GM12878 (cell line): Measurements from ENCODE around the gene PIEZO2.

Source experiments
- BHLHE40 ChIP-seq, 2 experiments: fragments of 450-650 bp in 1 of 2; IDR thresholded peaks; 2 replicates each; pipeline ENCODE4 v1.6.1; 2011 to 2017; ENCODE audit warnings: low read depth in 2 of 2, borderline replicate concordance in 1 of 2, improper control_type of control experiment in 1 of 2, low read length in 1 of 2, mild to moderate bottlenecking in 1 of 2
- EP300 ChIP-seq, 2 experiments: fragments of 150-350 bp in 1 of 2; IDR thresholded peaks; 2 replicates each; pipeline ENCODE4 v1.6.1; 2011 to 2012; ENCODE audit warnings: low read depth in 2 of 2, low read length in 2 of 2, borderline replicate concordance in 1 of 2, improper control_type of control experiment in 1 of 2, inconsistent platforms in 1 of 2; ENCODE audit not compliant: control insufficient read depth in 1 of 2
- EZH2 ChIP-seq: IDR thresholded peaks from 2 replicates; pipeline ENCODE4 v1.6.1; 2012; ENCODE audit warnings: low read depth, mild to moderate bottlenecking, control low read depth, inconsistent platforms, low read length, borderline replicate concordance; ENCODE audit not compliant: control insufficient read depth
- FOS ChIP-seq: IDR thresholded peaks from 3 replicates; pipeline ENCODE4 v1.6.1; 2011; ENCODE audit warnings: borderline replicate concordance; ENCODE audit not compliant: insufficient read length; ENCODE audit errors: extremely low read depth
- NR2C2 ChIP-seq: IDR thresholded peaks from 2 replicates; pipeline ENCODE4 v1.6.1; 2011; ENCODE audit warnings: borderline replicate concordance, low read depth; ENCODE audit not compliant: control insufficient read depth, insufficient read length
- POLR2A ChIP-seq: IDR thresholded peaks from 2 replicates; pipeline ENCODE4 v1.6.1; 2011; ENCODE audit warnings: low read depth, mild to moderate bottlenecking, low read length
- POLR2AphosphoS5 ChIP-seq: IDR thresholded peaks from 2 replicates; pipeline ENCODE4 v1.6.1; 2011; ENCODE audit warnings: mild to moderate bottlenecking, low read length, inconsistent platforms
- SREBF2 ChIP-seq: IDR thresholded peaks from 2 replicates; pipeline ENCODE4 v1.6.1; 2012; ENCODE audit warnings: mild to moderate bottlenecking, low read length
- SUZ12 ChIP-seq: fragments of 200-600 bp; sonication (generic); IDR thresholded peaks from one replicate; pipeline ENCODE4 v1.6.1; 2018; ENCODE audit warnings: antibody characterized with exemption, mild to moderate bottlenecking; ENCODE audit not compliant: unreplicated experiment
- TF ChIP-seq, protein P1 (sequence below): fragments of 450-650 bp; IDR thresholded peaks from 2 replicates; pipeline ENCODE4 v1.6.1; 2016; ENCODE audit warnings: mild to moderate bottlenecking, moderate library complexity, borderline replicate concordance
- TF ChIP-seq, protein P2 (sequence below), 3 experiments: IDR thresholded peaks in 2 of 3; conservative IDR thresholded peaks in 1 of 3; 2 replicates each; pipeline ENCODE4 v1.5.1; 2011; ENCODE audit warnings: low read depth in 3 of 3, low read length in 3 of 3, mild to moderate bottlenecking in 3 of 3, control low read depth in 2 of 3, moderate library complexity in 2 of 3, inconsistent platforms in 1 of 3, mixed read lengths in 1 of 3; ENCODE audit not compliant: control insufficient read depth in 2 of 3, insufficient read depth in 1 of 3; ENCODE audit errors: extremely low read depth in 1 of 3

DNA sequence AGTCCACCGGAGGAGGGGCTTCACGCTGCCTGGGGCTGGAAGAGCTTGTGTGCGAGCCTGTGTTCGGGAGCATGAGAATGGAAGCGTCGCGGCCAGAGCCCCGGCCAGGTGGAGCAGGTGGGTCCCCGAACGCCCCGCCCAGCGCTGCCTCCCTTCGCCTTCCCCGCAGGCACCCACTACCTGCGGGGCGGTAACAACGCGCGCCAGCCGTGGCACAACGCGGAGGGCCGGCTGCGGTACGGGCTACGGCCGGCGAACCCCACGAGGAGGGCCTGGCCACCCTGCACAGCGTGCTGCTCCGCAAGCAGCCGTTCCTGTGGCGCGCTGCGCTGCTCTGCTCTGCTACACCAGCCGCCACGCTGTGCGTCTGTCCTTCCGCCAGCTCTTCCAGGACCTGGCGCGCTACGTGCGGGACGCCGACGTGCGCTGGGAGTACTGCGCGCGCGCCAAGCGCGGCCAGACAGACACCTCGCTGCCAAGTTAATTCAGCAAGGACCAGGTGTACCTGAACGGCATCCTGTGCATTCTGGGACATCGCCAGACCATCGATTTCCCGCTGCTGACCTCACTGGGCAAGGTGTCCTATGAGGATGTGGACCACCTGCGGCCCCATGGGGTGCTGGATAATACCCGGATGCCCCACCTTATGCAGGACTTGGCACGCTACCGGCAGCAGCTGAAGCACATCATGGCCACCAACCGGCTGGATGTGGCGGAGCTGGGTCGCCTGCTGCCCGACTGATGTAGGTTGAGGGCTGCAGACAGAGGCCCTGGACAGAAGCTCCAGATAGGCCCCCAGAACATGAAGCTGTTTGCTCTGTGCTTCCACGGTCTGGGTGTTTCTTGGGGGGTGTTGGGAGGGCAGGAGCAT is 422.9 kb downstream of the PIEZO2 start:
- TF ChIP-seq SUZ12 (no peak), BHLHE40 (IDR thresholded peaks at IDR 0.05; ENCODE audit: borderline replicate concordance in 1 of 2, low read depth in 2 of 2, low read length in 1 of 2) (no peak), EZH2 (no peak), NR2C2 (no peak), POLR2AphosphoS5 (no peak), SREBF2 (no peak), POLR2A (peak; percentile 44; the same call in 1 of the 2 replicates), FOS (no peak), EP300 (IDR thresholded peaks at IDR 0.05; ENCODE audit: borderline replicate concordance in 1 of 2, control insufficient read depth in 1 of 2, low read depth in 2 of 2, low read length in 2 of 2) (no peak)
- TF ChIP-seq, protein P1, sequence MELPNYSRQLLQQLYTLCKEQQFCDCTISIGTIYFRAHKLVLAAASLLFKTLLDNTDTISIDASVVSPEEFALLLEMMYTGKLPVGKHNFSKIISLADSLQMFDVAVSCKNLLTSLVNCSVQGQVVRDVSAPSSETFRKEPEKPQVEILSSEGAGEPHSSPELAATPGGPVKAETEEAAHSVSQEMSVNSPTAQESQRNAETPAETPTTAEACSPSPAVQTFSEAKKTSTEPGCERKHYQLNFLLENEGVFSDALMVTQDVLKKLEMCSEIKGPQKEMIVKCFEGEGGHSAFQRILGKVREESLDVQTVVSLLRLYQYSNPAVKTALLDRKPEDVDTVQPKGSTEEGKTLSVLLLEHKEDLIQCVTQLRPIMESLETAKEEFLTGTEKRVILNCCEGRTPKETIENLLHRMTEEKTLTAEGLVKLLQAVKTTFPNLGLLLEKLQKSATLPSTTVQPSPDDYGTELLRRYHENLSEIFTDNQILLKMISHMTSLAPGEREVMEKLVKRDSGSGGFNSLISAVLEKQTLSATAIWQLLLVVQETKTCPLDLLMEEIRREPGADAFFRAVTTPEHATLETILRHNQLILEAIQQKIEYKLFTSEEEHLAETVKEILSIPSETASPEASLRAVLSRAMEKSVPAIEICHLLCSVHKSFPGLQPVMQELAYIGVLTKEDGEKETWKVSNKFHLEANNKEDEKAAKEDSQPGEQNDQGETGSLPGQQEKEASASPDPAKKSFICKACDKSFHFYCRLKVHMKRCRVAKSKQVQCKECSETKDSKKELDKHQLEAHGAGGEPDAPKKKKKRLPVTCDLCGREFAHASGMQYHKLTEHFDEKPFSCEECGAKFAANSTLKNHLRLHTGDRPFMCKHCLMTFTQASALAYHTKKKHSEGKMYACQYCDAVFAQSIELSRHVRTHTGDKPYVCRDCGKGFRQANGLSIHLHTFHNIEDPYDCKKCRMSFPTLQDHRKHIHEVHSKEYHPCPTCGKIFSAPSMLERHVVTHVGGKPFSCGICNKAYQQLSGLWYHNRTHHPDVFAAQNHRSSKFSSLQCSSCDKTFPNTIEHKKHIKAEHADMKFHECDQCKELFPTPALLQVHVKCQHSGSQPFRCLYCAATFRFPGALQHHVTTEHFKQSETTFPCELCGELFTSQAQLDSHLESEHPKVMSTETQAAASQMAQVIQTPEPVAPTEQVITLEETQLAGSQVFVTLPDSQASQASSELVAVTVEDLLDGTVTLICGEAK = no peak
- TF ChIP-seq, protein P2, sequence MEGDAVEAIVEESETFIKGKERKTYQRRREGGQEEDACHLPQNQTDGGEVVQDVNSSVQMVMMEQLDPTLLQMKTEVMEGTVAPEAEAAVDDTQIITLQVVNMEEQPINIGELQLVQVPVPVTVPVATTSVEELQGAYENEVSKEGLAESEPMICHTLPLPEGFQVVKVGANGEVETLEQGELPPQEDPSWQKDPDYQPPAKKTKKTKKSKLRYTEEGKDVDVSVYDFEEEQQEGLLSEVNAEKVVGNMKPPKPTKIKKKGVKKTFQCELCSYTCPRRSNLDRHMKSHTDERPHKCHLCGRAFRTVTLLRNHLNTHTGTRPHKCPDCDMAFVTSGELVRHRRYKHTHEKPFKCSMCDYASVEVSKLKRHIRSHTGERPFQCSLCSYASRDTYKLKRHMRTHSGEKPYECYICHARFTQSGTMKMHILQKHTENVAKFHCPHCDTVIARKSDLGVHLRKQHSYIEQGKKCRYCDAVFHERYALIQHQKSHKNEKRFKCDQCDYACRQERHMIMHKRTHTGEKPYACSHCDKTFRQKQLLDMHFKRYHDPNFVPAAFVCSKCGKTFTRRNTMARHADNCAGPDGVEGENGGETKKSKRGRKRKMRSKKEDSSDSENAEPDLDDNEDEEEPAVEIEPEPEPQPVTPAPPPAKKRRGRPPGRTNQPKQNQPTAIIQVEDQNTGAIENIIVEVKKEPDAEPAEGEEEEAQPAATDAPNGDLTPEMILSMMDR (IDR thresholded peaks at IDR 0.05 in 2 of 3, conservative IDR thresholded peaks at IDR 0.05 in 1 of 3; ENCODE audit: control insufficient read depth in 2 of 3, extremely low read depth in 1 of 3, insufficient read depth in 1 of 3, low read depth in 3 of 3, low read length in 3 of 3) = no peak
